ENCODE measurements around the gene ABCA1. TPM values are rescaled to one million over a fixed set of nuclear protein-coding genes. Genes with fewer than 3 reads are reported as not detected.

Gene ABCA1
- total RNA-seq, 1 donor, result 73.1 TPM

- H3K4me3 ChIP-seq (ENCODE audit: insufficient read depth, low read length), result peak overlapping the region; percentile 95
- peak overlapping the region; percentile 96 for H3K4me2 ChIP-seq (ENCODE audit: insufficient read depth, low read length)
- no peaks in the 10 kb centered on the region for H4K20me1 ChIP-seq (ENCODE audit: insufficient read depth, low read length)
- H3K27ac ChIP-seq (ENCODE audit: low read depth, low read length), result no peak overlapping the region
- DNase-seq (ENCODE audit: insufficient read length, low spot score, missing footprints), result no peak
- no peaks in the 10 kb centered on the region for H3K9me3 ChIP-seq (ENCODE audit: low read depth, low read length)
- H3K36me3 ChIP-seq (ENCODE audit: insufficient read depth, low read length), result no peaks in the 10 kb centered on the region
- TF ChIP-seq, protein P1, sequence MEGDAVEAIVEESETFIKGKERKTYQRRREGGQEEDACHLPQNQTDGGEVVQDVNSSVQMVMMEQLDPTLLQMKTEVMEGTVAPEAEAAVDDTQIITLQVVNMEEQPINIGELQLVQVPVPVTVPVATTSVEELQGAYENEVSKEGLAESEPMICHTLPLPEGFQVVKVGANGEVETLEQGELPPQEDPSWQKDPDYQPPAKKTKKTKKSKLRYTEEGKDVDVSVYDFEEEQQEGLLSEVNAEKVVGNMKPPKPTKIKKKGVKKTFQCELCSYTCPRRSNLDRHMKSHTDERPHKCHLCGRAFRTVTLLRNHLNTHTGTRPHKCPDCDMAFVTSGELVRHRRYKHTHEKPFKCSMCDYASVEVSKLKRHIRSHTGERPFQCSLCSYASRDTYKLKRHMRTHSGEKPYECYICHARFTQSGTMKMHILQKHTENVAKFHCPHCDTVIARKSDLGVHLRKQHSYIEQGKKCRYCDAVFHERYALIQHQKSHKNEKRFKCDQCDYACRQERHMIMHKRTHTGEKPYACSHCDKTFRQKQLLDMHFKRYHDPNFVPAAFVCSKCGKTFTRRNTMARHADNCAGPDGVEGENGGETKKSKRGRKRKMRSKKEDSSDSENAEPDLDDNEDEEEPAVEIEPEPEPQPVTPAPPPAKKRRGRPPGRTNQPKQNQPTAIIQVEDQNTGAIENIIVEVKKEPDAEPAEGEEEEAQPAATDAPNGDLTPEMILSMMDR (IDR thresholded peaks at IDR 0.05; ENCODE audit: extremely low read depth, low read depth, low read length), result no peak
- peaks cover 20% of the 10 kb centered on the region for H3K79me2 ChIP-seq (ENCODE audit: insufficient read depth, low read length)
- peak overlapping the region; percentile 99 for H2AFZ ChIP-seq (ENCODE audit: low read length)
- peaks cover 12% of the 10 kb centered on the region for H3K4me1 ChIP-seq (ENCODE audit: insufficient read depth, low read length)
- H3K27me3 ChIP-seq (ENCODE audit: insufficient read depth, low read length), result no peaks in the 10 kb centered on the region
Observed at GRCh38 chr9:104746798-104747197, 181.2 kb downstream of the ABCA1 start.

- no peak for DNase-seq (ENCODE audit: insufficient read length, low spot score, missing footprints)
- Histone ChIP-seq H3K4me3 (ENCODE audit: insufficient read depth, low read length) (no peak overlapping the region), H3K79me2 (ENCODE audit: insufficient read depth, low read length) (peaks cover 20% of the 10 kb centered on the region), H3K36me3 (ENCODE audit: insufficient read depth, low read length) (no peaks in the 10 kb centered on the region), H3K9me3 (ENCODE audit: low read depth, low read length) (no peaks in the 10 kb centered on the region), H2AFZ (ENCODE audit: low read length) (no peak overlapping the region), H3K4me1 (ENCODE audit: insufficient read depth, low read length) (peaks cover 12% of the 10 kb centered on the region), H3K27me3 (ENCODE audit: insufficient read depth, low read length) (no peaks in the 10 kb centered on the region), H3K27ac (ENCODE audit: low read depth, low read length) (no peak overlapping the region), H4K20me1 (ENCODE audit: insufficient read depth, low read length) (no peaks in the 10 kb centered on the region), H3K4me2 (ENCODE audit: insufficient read depth, low read length) (no peak overlapping the region)
- TF ChIP-seq, protein P1 (IDR thresholded peaks at IDR 0.05; ENCODE audit: extremely low read depth, low read depth, low read length), result no peak
Observed at GRCh38 chr9:104746285-104746684, 181.7 kb downstream of the ABCA1 start.

- no peak overlapping the region for H3K4me2 ChIP-seq (ENCODE audit: insufficient read depth, low read length)
- DNase-seq (ENCODE audit: insufficient read length, low spot score, missing footprints), result no peak
- no peak overlapping the region for H3K27ac ChIP-seq (ENCODE audit: low read depth, low read length)
- TF ChIP-seq, protein P1 (IDR thresholded peaks at IDR 0.05; ENCODE audit: extremely low read depth, low read depth, low read length), result no peak
- no peaks in the 10 kb centered on the region for H3K36me3 ChIP-seq (ENCODE audit: insufficient read depth, low read length)
- no peak overlapping the region for H3K4me3 ChIP-seq (ENCODE audit: insufficient read depth, low read length)
- no peak overlapping the region for H2AFZ ChIP-seq (ENCODE audit: low read length)
- peaks cover 13% of the 10 kb centered on the region for H3K4me1 ChIP-seq (ENCODE audit: insufficient read depth, low read length)
- no peaks in the 10 kb centered on the region for H3K27me3 ChIP-seq (ENCODE audit: insufficient read depth, low read length)
- H3K79me2 ChIP-seq (ENCODE audit: insufficient read depth, low read length), result peaks cover 20% of the 10 kb centered on the region
- H3K9me3 ChIP-seq (ENCODE audit: low read depth, low read length), result no peaks in the 10 kb centered on the region
- H4K20me1 ChIP-seq (ENCODE audit: insufficient read depth, low read length), result no peaks in the 10 kb centered on the region
Observed at GRCh38 chr9:104745852-104746251, 182.1 kb downstream of the ABCA1 start.

DNA sequence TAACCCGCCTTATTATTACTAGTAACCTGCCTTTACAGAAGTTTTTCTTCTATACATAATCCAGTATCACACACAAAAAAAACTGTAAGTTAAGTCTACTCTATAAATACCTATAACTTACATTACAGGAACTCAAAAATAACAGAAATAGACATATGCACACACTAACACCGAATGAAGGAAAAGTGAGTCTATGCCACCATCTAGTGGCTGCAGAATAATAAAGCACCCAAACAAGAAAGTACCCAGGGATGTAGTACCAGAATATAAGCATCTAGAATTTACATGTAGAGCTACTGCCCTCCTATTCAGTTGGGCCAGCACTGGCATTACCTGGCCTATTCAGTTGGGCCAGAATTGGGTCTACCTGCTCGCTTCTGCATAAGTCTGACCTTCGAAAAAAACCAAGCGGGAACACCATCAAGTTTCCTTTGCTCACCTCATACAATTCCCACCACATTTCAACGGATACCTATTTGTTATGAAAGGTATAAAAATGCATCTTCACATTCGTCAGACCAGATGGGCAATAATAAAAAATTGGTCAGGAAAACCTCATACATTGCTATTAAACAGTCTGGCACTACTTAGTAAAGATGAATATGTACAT is 184.5 kb downstream of the ABCA1 start:
- Histone ChIP-seq H4K20me1 (ENCODE audit: insufficient read depth, low read length) (no peaks in the 10 kb centered on the region), H3K4me3 (ENCODE audit: insufficient read depth, low read length) (no peak overlapping the region), H3K9me3 (ENCODE audit: low read depth, low read length) (no peaks in the 10 kb centered on the region), H3K27ac (ENCODE audit: low read depth, low read length) (no peak overlapping the region), H3K4me1 (ENCODE audit: insufficient read depth, low read length) (peaks cover 12% of the 10 kb centered on the region), H3K36me3 (ENCODE audit: insufficient read depth, low read length) (no peaks in the 10 kb centered on the region), H3K79me2 (ENCODE audit: insufficient read depth, low read length) (peaks cover 5% of the 10 kb centered on the region), H2AFZ (ENCODE audit: low read length) (no peak overlapping the region), H3K4me2 (ENCODE audit: insufficient read depth, low read length) (no peak overlapping the region), H3K27me3 (ENCODE audit: insufficient read depth, low read length) (no peaks in the 10 kb centered on the region)
- no peak for DNase-seq (ENCODE audit: insufficient read length, low spot score, missing footprints)
- TF ChIP-seq, protein P1 (IDR thresholded peaks at IDR 0.05; ENCODE audit: extremely low read depth, low read depth, low read length), result peak; percentile 70

Data from osteoblast (primary cell).